Middle frontal gyrus (tissue), 1 donor: ENCODE measurements around the gene CAMP.
A peak's percentile ranks its signal among the peaks of the same experiment; 100 is the strongest.

Source experiments
- DNase-seq: peaks from one replicate; pipeline ENCODE4 v3.0.0-alpha.2; 2015; ENCODE audit warnings: low spot score; ENCODE audit errors: extremely low spot score

Gene CAMP

DNA sequence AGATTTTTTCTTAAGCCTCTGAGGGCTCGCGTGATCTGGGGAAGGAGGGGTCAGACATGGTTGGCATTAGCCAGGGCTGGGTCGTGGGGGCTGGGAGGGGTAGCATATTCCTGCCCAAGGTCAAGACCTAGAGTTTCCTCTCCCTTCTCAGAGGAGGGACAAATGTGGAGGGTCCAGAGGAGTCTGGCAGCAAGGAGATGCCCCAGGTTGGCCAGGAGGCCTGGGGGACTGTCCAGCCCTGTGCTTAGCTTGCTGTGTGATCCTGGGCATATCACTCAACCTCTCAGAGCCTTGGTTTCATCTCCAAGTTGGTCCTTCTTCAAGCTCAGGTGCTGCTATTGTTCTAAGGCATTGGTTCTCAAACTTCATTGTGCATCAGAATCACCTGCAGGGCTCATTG is 9.1 kb upstream of the CAMP start:
- DNase-seq = no peak

DNA sequence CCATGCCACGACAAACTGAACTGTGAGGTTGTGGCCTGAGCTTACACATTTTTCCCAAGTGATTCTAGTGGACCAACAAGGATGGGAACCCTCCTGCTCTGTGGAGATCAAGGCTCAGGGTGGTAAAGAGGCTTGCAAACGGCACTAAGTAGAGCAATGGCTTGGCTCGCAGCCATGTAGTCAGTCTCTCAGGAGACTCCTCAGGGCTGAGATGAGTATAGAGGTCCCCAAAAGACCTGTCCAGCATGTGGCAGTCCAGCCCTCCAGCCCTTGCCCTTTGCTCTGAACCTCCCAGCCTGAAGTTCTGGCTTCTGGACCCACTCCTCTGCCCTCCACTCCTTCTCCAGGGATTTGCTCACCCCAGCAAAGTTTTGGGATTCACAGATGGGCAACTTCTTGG is 8.3 kb upstream of the CAMP start:
- no peak for DNase-seq

- no peak for DNase-seq
Measured at GRCh38 chr3:48215466-48215865, 7.8 kb upstream of the CAMP start.

- DNase-seq = no peak
Measured at GRCh38 chr3:48215876-48216275, 7.4 kb upstream of the CAMP start.

GRCh38 chr3:48217449-48217848 is 5.8 kb upstream of the CAMP start:
- DNase-seq = no peak

GRCh38 chr3:48218537-48218936 is 4.8 kb upstream of the CAMP start:
- DNase-seq = no peak

GRCh38 chr3:48219543-48219942 is 3.8 kb upstream of the CAMP start:
- no peak for DNase-seq

DNA sequence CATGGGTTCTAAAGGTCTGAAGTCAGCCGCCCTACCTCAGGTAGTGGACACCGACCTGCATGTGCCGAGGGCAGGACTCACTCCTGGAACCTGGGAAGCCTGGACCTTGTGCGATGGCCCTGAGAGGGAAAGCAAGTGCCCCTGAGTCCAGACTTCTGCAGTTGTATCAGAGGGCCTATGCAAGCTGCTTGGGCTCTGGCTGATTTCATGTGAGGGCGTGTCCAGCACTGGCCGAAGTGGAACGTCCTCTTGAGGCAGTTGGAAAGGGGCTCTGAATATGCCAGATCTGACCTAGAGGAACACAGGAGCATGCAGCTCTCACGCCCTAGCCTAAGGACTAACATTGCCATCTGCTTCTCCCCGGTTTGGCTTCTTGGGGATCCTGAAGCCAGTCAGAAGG is 2.5 kb upstream of the CAMP start:
- no peak for DNase-seq

- DNase-seq = no peak
Measured at GRCh38 chr3:48225587-48225986, 2.3 kb downstream of the CAMP start.

DNA sequence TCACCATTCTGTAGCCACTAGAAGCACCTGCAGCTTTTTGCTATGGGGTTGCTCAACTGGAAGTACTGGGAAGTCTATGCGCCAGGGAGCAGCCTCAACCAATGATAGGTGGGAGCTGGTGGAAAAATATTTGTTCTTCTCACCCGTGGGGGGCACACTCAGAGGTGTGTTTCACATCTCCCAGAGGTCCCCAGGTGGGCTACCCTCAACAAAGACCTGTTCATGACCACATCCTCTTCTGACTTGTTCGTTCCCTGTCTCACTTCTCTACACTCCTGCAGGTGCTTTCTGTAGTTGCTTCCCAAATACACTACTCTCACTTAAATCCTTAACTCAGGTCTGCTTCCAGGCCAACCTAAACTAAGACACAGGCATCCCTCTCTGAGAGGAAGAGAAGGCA is 3.6 kb downstream of the CAMP start:
- no peak for DNase-seq

- no peak for DNase-seq
Measured at GRCh38 chr3:48232232-48232631, 8.9 kb downstream of the CAMP start.

- DNase-seq = peak; percentile 73
Measured at GRCh38 chr3:48232734-48233133, 9.4 kb downstream of the CAMP start.

- no peak for DNase-seq
Measured at GRCh38 chr3:48233542-48233941, 10.2 kb downstream of the CAMP start.

- no peak for DNase-seq
Measured at GRCh38 chr3:48236531-48236930, 13.2 kb downstream of the CAMP start.

- no peak for DNase-seq
Measured at GRCh38 chr3:48238531-48239085, 15.3 kb downstream of the CAMP start.

- no peak for DNase-seq
Measured at GRCh38 chr3:48240000-48240963, 17.0 kb downstream of the CAMP start.

GRCh38 chr3:48241796-48242455 is 18.6 kb downstream of the CAMP start:
- DNase-seq = no peak

DNA sequence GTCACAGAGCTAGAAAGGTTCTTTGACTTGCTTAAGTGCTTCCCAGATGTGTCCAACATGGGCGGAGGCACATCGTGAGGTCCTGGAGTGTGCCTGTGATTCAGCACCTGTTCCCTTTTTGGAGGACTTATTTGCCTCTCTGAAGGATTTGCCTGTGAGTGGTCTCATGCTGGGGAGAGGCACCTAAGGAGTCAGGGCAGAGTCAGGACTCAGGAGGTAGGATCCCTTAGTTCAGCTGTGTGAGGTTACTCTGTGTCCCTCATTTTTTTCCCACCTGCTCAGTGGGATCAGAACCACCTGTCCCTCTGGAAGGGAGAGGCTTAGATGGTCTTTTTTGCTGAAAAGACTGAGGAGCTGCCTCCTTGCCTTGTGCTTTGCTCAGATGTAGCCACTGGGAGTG is 20.6 kb downstream of the CAMP start:
- DNase-seq = no peak

DNA sequence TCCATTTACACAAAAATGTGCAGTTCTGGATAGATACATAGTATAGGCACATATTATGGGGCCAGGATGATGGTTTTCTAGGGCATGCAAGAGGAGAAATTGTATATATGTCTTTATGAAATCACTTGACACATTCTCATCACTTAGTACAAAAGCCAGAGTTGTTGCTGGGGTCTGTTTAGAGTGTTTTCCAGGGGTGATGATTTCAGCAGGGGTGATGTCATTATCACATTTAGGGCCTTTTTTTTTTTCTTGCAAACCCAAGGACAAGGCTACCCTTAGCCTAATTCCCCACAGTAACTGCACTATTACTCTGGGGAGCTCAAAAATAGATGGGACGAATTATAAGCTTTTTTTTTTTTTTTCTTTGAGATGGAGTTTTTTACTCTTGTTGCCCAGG is 21.2 kb downstream of the CAMP start:
- no peak for DNase-seq

- no peak for DNase-seq
Measured at GRCh38 chr3:48245136-48245535, 21.8 kb downstream of the CAMP start.

DNA sequence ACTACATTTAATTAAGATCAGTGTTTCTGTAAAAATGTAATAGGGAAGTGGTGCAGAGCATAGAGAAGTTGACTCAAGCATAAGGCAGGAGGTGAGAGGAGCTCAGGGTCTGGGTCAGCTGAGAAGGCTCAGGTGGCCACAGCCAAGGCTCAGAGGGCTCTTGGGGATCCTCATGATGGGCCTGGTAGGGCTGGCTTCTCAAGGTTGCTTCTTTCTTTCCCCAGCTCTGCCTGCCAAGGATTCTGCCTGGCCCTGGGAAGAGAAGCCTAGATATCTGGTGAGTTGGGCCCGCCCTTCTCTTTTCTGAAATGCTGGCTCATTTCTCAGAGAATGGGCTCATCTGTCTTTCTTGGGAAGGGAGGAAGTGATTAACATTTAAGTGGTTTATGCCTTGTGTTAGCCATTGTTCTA is 24.1 kb downstream of the CAMP start:
- DNase-seq = no peak

GRCh38 chr3:48248095-48248850 is 25.0 kb downstream of the CAMP start:
- no peak for DNase-seq
